Islet precursor cell (in vitro differentiated cells): ENCODE data around the gene TLR4.

Source experiments
- DNase-seq: peaks from one replicate; pipeline ENCODE4 v3.0.0-alpha.2; 2018

TLR4 gene

DNA sequence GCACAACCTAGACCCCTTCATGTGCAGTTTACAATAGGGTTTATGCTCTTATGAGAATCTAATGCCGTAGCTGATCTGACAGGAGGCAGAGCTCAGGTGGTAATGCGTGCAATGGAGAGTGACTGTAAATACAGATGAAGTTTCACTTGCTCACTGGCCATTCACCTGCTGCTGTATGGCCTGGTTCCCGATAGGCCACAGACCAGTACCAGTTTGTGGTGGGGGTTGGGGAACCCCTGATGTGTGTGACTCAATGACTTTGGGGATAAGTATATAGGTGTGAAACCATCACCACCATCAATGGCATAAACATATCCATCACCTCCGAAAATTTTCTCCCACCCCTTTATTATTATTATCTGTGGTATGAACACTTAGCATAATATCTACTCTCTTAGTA, 42.1 kb downstream of the TLR4 start:
- DNase-seq: no peak

DNA sequence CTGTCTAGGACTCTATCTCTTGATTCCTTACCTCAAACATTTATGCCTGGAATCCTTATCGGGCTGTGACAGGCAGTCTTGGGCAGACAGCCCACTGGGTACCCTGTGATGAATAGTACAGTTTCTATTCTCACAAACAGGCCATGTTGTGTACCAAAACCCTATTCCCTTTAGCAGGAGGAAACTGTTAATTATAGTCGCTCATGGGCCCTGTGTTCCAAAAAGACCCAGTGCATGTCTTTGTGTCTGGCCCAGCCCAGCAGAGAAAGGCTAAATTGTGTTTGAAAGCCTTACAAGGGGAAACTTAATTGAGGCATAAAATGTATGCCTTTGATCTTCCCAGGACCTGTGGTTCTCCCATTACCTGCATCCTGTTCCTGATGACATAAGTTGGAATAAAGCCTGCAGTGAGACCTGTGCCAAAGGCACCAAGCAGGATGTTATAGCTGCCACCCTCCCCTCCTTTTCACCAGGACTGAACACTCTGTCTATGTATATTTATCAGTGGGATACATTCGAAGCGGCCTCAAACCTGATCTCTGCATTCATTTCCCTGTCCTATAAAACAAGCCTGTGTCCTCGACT, 43.3 kb downstream of the TLR4 start:
- peak; percentile 74 for DNase-seq

DNA sequence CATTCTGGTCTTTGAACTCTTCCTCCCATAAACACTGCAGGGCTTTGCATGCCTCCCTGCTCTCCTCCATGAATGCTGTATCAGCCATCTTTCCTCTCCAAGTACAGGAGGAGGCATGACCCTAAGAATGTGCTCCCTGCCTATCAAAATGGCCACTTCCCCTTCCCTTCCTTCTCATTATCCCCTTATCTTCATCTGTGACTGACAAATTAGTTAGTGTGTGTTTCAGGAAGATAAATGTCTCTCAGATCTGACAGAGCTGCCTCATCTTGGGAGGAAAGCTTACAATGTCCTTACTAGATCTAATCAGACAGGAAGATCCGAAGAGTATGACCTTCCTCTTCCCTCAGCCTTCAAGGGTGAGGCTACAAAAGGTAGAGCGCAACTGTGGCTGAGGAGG, 46.2 kb downstream of the TLR4 start:
- DNase-seq: no peak

DNA sequence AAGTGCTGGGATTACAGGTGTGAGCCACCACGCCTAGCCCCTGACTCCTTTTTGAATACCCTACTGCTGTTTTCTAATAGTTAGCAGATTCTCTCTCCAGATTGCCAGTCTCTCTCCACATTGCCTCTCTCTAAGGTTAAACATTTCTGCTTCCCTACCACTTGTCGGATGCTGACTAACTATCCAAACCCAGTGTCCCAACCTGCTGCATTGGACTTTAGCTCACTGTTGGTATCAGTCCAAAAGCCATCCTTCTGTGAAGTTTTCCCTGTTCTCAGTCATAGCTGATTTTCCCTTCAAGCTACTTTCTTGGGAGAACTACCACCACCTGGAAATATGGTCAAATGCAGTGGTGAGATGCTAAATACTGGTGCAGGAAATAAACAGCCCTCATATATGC, 48.7 kb downstream of the TLR4 start:
- no peak for DNase-seq

DNA sequence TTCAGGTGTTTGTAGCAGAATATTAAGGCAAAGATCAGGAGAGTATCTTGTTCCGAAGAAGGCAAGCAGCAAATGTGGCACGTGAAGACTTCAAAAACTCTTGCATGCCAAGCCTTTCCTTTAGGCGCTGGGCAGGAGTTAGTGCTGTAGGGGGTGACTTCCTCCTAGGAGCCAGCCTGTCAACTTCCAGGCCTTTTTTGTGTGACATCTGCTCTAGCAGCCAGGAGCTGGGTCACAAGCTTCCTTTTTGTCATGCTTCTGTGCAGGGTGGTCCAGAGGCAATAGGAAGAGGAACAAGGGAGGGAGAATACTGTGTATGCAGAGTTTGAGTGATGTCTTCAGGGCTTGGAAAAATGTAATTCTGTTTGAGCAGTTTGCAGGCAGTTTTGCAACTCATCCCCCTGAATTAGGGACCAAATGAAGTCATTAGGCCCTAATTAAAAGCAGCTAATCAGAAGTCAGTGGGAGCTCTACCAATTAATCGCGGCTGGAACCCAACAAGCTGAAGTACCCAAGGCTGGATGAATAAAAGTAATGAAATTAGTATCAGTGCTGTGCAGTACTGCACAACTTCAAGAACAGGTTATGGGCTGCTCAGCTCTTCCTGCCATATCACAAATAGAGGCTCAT, 53.5 kb downstream of the TLR4 start:
- DNase-seq: no peak

DNA sequence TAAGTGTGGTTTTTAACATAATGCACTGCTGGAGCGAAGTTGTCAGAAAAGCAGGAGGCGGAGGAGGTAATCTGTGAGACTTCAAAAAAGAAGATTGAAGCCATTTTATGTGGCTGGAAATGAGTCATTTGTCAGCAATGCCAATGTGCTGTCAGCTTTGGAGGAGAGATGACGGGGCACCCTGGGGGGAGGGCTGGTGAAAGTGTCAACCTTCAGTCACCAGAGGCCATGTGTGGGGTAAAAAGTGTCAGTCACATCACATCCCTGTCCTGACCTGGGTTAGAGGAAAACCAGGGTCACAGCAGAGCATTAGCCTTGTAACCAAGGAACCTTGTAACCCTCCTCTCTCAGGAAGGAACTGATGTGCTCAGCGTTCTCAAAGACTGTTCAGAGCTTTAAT, 59.1 kb downstream of the TLR4 start:
- DNase-seq: peak; percentile 95

DNA sequence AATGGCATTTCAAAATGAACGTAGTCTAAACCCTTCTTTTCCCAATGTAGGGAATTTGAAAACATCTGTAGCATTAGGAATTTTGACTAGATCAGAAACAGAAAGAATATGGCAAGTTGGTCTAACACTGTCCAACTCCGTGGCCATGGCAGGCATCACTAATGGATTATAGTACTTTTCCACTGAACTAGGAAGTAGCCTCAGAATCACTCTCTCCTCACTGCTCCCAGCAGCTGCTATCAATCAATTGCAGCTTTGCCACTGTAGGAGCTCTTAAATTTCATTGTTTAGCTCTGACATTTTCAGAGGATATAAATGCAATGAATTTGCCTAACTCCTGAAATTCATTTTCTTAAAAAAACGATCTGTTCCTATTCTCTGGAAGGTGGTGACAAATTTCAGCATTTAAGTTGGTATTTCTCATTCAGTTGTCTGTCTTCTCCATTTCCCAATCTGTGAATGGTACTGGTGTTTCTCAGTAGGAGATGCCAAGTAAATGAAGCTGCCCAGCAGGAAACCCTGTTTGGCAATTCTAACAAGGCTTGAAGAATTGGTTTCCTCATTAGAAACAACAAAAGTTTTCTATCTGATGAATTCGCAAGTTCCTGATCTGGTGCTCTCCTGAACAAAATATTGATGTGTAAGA, 64.7 kb downstream of the TLR4 start:
- no peak for DNase-seq

DNA sequence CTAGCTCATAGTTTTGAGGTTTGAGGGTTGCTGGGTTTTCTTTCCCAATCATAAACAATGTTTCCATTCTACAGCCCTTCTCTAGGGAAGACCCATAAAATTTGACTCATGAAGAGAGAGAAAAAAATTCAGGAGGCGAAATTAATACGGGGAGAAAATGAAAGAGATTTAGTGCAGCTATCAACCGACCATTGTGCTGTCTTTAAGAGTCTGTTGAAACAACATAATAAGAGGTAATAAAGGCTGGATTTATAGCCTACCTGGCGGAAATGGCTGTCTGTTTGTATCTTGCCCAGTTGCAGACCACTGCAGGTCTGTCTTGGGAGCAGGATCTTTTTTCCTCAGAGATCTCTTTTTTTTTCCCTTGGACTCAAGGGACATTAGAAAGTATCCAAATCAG, 66.9 kb downstream of the TLR4 start:
- DNase-seq: no peak

DNA sequence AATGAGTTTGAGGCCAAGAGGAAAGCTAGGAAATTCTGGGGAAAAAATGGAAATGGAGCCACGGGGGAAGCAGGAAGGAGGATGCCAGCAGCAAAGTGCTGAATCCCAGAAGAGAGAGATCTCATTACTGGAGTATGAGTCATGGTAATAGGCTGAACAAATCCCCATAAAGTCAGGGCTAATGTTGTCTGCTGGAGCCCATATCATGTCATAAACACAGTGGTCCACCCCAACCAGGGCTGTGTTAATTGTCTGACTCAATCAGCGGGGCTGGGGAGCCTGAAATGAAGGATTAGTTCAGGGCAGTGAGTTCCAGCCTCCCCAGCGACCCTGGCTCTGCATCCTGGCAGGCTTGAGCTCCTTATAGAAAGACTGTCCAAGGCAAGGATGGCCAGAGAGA, 68.8 kb downstream of the TLR4 start:
- DNase-seq: peak; percentile 95
